ENCODE data around the gene TWF2. TPM values are rescaled to one million over a fixed set of nuclear protein-coding genes. Genes with fewer than 3 reads are reported as not detected.

TWF2 gene
- total and polyA plus RNA-seq, 10 of the 15 experiments (the other 5 are each of a cell fraction or from before 2014, with no cell fraction given) = 0.16 to 106 (median 68.5) TPM

DNA sequence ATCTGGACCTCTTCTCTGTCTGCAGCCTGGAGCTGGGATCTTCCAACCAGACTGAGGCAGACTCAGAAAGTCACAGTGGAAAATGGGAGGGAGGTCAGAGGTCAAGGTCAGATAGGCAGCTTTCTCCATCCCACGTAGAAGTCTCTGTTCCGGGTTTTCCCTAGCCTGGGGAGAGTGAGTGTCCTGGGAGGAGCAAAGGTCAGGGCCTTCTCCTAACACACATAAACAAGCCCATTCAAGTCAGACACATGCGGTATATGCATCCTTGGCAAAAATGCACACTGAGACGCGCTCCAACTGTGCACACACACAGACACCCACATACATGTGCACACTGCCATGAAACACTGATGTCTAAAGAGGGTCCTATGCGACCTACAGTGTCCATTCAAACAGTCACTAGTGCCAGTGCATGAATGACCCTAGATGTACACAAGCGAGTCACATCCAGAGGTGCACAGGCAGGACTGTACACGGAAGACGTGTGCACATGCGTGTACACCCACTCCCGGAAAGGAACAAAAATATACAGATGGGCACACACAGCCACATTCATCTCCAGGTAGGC is 681 bp downstream of the TWF2 start (continued):
- TF ChIP-seq PAX8 (IDR thresholded peaks at IDR 0.05) (peak; percentile 99), HCFC1 (IDR thresholded peaks at IDR 0.05; ENCODE audit: low read length) (no peak), KLF5 (IDR thresholded peaks at IDR 0.05; ENCODE audit: partially characterized antibody) (no peak), KDM1A (IDR thresholded peaks at IDR 0.05; ENCODE audit: borderline replicate concordance) (peak; percentile 96; the same call in 1 of the 2 replicates), SPI1 (IDR thresholded peaks at IDR 0.05; ENCODE audit: borderline replicate concordance, insufficient read depth, low read depth, low read length) (no peak), RFX5 (IDR thresholded peaks at IDR 0.05; ENCODE audit: low read depth, low read length) (no peak), HDAC2 (IDR thresholded peaks at IDR 0.05) (no peak), RAD51 (IDR thresholded peaks at IDR 0.05) (no peak), FOXM1 (IDR thresholded peaks at IDR 0.05; ENCODE audit: low read depth, low read length) (no peak), TAF1 (IDR thresholded peaks at IDR 0.05; ENCODE audit: borderline replicate concordance, low read depth, low read length) (no peak), MYC (IDR thresholded peaks at IDR 0.05; ENCODE audit: insufficient read depth, insufficient read length, insufficient replicate concordance, low read length, severe bottlenecking) (no peak), CBX5 (IDR thresholded peaks at IDR 0.05; ENCODE audit: low read depth) (no peak), RELA (IDR thresholded peaks at IDR 0.05; ENCODE audit: borderline replicate concordance, partially characterized antibody) (no peak), IKZF2 (IDR thresholded peaks at IDR 0.05) (peak in 1 of 2 experiments; percentile 69; a peak in 2 of 4 replicates), WRNIP1 (IDR thresholded peaks at IDR 0.05; ENCODE audit: borderline replicate concordance, low read depth, low read length) (no peak), HDAC6 (IDR thresholded peaks at IDR 0.05; ENCODE audit: unreplicated experiment) (no peak), JUND (IDR thresholded peaks at IDR 0.05; ENCODE audit: low read depth, low read length) (no peak), IKZF1 (conservative IDR thresholded peaks at IDR 0.05) (peak; percentile 15), STAT1 (conservative IDR thresholded peaks at IDR 0.05) (no peak), NFXL1 (IDR thresholded peaks at IDR 0.05; ENCODE audit: borderline replicate concordance) (no peak), CBFB (IDR thresholded peaks at IDR 0.05; ENCODE audit: low read depth) (no peak), ETV6 (conservative IDR thresholded peaks at IDR 0.05 in 1 of 2, IDR thresholded peaks at IDR 0.05 in 1 of 2; ENCODE audit: borderline replicate concordance in 1 of 2, low read depth in 1 of 2) (0 out of 4 replicates have a peak, but pooled peaks of 1 of the 2 experiments have one; percentile 16), PML (IDR thresholded peaks at IDR 0.05; ENCODE audit: low read length) (no peak)
- TF ChIP-seq, protein P1, sequence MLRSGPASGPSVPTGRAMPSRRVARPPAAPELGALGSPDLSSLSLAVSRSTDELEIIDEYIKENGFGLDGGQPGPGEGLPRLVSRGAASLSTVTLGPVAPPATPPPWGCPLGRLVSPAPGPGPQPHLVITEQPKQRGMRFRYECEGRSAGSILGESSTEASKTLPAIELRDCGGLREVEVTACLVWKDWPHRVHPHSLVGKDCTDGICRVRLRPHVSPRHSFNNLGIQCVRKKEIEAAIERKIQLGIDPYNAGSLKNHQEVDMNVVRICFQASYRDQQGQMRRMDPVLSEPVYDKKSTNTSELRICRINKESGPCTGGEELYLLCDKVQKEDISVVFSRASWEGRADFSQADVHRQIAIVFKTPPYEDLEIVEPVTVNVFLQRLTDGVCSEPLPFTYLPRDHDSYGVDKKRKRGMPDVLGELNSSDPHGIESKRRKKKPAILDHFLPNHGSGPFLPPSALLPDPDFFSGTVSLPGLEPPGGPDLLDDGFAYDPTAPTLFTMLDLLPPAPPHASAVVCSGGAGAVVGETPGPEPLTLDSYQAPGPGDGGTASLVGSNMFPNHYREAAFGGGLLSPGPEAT (IDR thresholded peaks at IDR 0.05; ENCODE audit: low read depth) = no peak
- TF ChIP-seq, protein P2, sequence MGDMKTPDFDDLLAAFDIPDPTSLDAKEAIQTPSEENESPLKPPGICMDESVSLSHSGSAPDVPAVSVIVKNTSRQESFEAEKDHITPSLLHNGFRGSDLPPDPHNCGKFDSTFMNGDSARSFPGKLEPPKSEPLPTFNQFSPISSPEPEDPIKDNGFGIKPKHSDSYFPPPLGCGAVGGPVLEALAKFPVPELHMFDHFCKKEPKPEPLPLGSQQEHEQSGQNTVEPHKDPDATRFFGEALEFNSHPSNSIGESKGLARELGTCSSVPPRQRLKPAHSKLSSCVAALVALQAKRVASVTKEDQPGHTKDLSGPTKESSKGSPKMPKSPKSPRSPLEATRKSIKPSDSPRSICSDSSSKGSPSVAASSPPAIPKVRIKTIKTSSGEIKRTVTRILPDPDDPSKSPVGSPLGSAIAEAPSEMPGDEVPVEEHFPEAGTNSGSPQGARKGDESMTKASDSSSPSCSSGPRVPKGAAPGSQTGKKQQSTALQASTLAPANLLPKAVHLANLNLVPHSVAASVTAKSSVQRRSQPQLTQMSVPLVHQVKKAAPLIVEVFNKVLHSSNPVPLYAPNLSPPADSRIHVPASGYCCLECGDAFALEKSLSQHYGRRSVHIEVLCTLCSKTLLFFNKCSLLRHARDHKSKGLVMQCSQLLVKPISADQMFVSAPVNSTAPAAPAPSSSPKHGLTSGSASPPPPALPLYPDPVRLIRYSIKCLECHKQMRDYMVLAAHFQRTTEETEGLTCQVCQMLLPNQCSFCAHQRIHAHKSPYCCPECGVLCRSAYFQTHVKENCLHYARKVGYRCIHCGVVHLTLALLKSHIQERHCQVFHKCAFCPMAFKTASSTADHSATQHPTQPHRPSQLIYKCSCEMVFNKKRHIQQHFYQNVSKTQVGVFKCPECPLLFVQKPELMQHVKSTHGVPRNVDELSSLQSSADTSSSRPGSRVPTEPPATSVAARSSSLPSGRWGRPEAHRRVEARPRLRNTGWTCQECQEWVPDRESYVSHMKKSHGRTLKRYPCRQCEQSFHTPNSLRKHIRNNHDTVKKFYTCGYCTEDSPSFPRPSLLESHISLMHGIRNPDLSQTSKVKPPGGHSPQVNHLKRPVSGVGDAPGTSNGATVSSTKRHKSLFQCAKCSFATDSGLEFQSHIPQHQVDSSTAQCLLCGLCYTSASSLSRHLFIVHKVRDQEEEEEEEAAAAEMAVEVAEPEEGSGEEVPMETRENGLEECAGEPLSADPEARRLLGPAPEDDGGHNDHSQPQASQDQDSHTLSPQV (IDR thresholded peaks at IDR 0.05) = no peak
- TF ChIP-seq, protein P3, sequence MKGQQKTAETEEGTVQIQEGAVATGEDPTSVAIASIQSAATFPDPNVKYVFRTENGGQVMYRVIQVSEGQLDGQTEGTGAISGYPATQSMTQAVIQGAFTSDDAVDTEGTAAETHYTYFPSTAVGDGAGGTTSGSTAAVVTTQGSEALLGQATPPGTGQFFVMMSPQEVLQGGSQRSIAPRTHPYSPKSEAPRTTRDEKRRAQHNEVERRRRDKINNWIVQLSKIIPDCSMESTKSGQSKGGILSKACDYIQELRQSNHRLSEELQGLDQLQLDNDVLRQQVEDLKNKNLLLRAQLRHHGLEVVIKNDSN (IDR thresholded peaks at IDR 0.05; ENCODE audit: borderline replicate concordance, extremely low read length, insufficient read depth, low read depth, low read length) = no peak

Data from GM12878 (cell line).